22Rv1 (cell line): ENCODE results near the gene ENPEP.

Experiments
- H3K27ac ChIP-seq: fragments of 450-650 bp; 2 replicates; pipeline ENCODE4 v1.5.1; 2017
- CTCF ChIP-seq: fragments of 450-650 bp; IDR thresholded peaks from 2 replicates; pipeline ENCODE4 v1.5.1; 2017; ENCODE audit warnings: mild to moderate bottlenecking
- ZFX ChIP-seq: fragments of 450-650 bp; IDR thresholded peaks from 2 replicates; pipeline ENCODE4 v1.6.1; 2017; ENCODE audit warnings: antibody characterized with exemption, borderline replicate concordance

The ENPEP gene

GRCh38 chr4:110589297-110589696 lies 113.3 kb downstream of the ENPEP start:
- H3K27ac ChIP-seq: no peak overlapping the region
- TF ChIP-seq CTCF (peak; percentile 57), ZFX (no peak)

- H3K27ac ChIP-seq: no peak overlapping the region
- TF ChIP-seq ZFX: no peak
- no peak for TF ChIP-seq CTCF
Measured at GRCh38 chr4:110595583-110595982, 119.6 kb downstream of the ENPEP start.

GRCh38 chr4:110596431-110596830 lies 120.5 kb downstream of the ENPEP start:
- TF ChIP-seq ZFX: no peak
- no peak for TF ChIP-seq CTCF
- no peak overlapping the region for H3K27ac ChIP-seq

- TF ChIP-seq CTCF (no peak), ZFX (no peak)
- no peak overlapping the region for H3K27ac ChIP-seq
Measured at GRCh38 chr4:110597582-110597981, 121.6 kb downstream of the ENPEP start.

GRCh38 chr4:110602061-110602460 lies 126.1 kb downstream of the ENPEP start:
- TF ChIP-seq ZFX (no peak), CTCF (no peak)

GRCh38 chr4:110605077-110605476 lies 129.1 kb downstream of the ENPEP start:
- TF ChIP-seq CTCF: no peak
- no peak overlapping the region for H3K27ac ChIP-seq

More at GRCh38 chr4:110602061-110602460, 126.1 kb downstream of the ENPEP start:
- no peak overlapping the region for H3K27ac ChIP-seq

GRCh38 chr4:110609044-110609750 lies 133.2 kb downstream of the ENPEP start:
- H3K27ac ChIP-seq: no peak overlapping the region
- TF ChIP-seq CTCF (no peak), ZFX (no peak)
